ENCODE data around the gene ATAD3B. TPM values are rescaled to one million over a fixed set of nuclear protein-coding genes. Genes with fewer than 3 reads are reported as not detected.
"Not testable (repeated sequence)": the region's sequence is repeated elsewhere in the genome, so short reads cannot be mapped to it uniquely, and the experiment has no call there.

The ATAD3B gene
- polyA plus RNA-seq, 3 donors, result 2.3 to 23.3 (median 2.3) TPM

- WGBS (ENCODE audit: insufficient coverage), result 96% methylated on average over 24 of the region's 30 CpGs
- intact Hi-C loops (cut with micrococcal nuclease), result not testable (repeated sequence)
Observed at GRCh38 chr1:1524750-1525383, 53.3 kb downstream of the ATAD3B start.

DNA sequence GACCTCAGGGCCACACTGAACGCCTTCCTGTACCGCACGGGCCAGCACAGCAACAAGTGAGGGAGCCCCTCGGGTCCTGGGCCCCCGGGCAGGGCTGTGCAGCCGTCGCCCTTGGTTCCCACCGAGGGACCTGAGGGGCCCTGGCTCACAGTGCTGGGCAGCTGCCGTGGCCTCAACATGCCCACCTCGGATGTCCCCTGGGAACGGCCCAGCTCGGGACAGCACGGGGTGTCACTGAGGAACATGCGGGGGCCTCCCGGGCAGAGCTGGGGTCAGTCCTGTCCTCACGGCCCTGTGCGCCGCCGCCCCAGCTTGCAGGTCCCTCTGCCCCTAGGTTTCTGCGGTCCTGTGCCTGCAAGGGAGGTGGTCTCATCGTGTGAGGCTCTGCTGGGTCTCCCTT, 54.9 kb downstream of the ATAD3B start:
- H3K27me3 Mint-ChIP-seq (ENCODE audit: low read depth in 3 of 3); H3K4me3 ChIP-seq (replicated peaks in 1 of 3; ENCODE audit: low read depth in 2 of 3, low read length in 3 of 3); DNase-seq; H3K27ac Mint-ChIP-seq; H3K27me3 ChIP-seq (ENCODE audit: control insufficient read depth in 2 of 2, insufficient read depth in 2 of 2, low read length in 2 of 2); H3K4me1 Mint-ChIP-seq; H2AFZ ChIP-seq (ENCODE audit: insufficient read depth, low read depth, low read length, poor library complexity, severe bottlenecking); H4K20me1 ChIP-seq (ENCODE audit: insufficient read depth, low read length); H3K27ac ChIP-seq (ENCODE audit: low read depth in 1 of 2, low read length in 2 of 2); intact Hi-C loops (cut with micrococcal nuclease); H3K4me2 ChIP-seq (replicated peaks; ENCODE audit: extremely low read depth, low read length, poor library complexity, severe bottlenecking); H3K4me1 ChIP-seq (ENCODE audit: control insufficient read depth in 1 of 2, insufficient read depth in 2 of 2, low read length in 2 of 2); H3K9ac ChIP-seq (ENCODE audit: insufficient read depth, low read length, poor library complexity, severe bottlenecking); H3K79me2 ChIP-seq (ENCODE audit: insufficient read depth, low read length); H3K4me3 Mint-ChIP-seq: not testable (repeated sequence)
- Histone ChIP-seq H3K9me3 (replicated peaks in 1 of 2; ENCODE audit: control insufficient read depth in 1 of 2, insufficient read depth in 1 of 2, low read length in 2 of 2) (peaks cover 6 to 18% of the 10 kb centered on the region in 2 donors), H3K36me3 (replicated peaks in 1 of 2; ENCODE audit: control insufficient read depth in 1 of 2, insufficient read depth in 2 of 2, low read length in 2 of 2) (peaks cover 27 to 37% of the 10 kb centered on the region in 2 donors)
- 100% methylated on average over 1 of the region's 21 CpGs for WGBS (ENCODE audit: insufficient coverage)
- Mint-ChIP-seq H3K9me3 (peaks cover 13 to 16% (median 15%) of the 10 kb centered on the region in 7 donors), H3K36me3 (peaks cover 31 to 76% of the 10 kb centered on the region in 2 donors)

More at GRCh38 chr1:1524750-1525383, 53.3 kb downstream of the ATAD3B start:
- not testable (repeated sequence) for H3K4me3 Mint-ChIP-seq; DNase-seq; H3K27me3 Mint-ChIP-seq (ENCODE audit: low read depth in 3 of 3); H3K79me2 ChIP-seq (ENCODE audit: insufficient read depth, low read length); H3K4me1 Mint-ChIP-seq; H3K9me3 Mint-ChIP-seq; H3K4me2 ChIP-seq (replicated peaks; ENCODE audit: extremely low read depth, low read length, poor library complexity, severe bottlenecking); H3K27me3 ChIP-seq (ENCODE audit: control insufficient read depth in 2 of 2, insufficient read depth in 2 of 2, low read length in 2 of 2); H4K20me1 ChIP-seq (ENCODE audit: insufficient read depth, low read length); H3K9ac ChIP-seq (ENCODE audit: insufficient read depth, low read length, poor library complexity, severe bottlenecking); H3K4me3 ChIP-seq (replicated peaks in 1 of 3; ENCODE audit: low read depth in 2 of 3, low read length in 3 of 3); H3K27ac ChIP-seq (ENCODE audit: low read depth in 1 of 2, low read length in 2 of 2); H2AFZ ChIP-seq (ENCODE audit: insufficient read depth, low read depth, low read length, poor library complexity, severe bottlenecking); H3K4me1 ChIP-seq (ENCODE audit: control insufficient read depth in 1 of 2, insufficient read depth in 2 of 2, low read length in 2 of 2); H3K9me3 ChIP-seq (replicated peaks in 1 of 2; ENCODE audit: control insufficient read depth in 1 of 2, insufficient read depth in 1 of 2, low read length in 2 of 2)
- Mint-ChIP-seq H3K36me3 (peaks cover 31 to 81% of the 10 kb centered on the region in 2 donors), H3K27ac (peak overlapping the region in 1 of 7 donors; percentile 30)
- H3K36me3 ChIP-seq (replicated peaks in 1 of 2; ENCODE audit: control insufficient read depth in 1 of 2, insufficient read depth in 2 of 2, low read length in 2 of 2), result peaks cover 32 to 47% of the 10 kb centered on the region in 2 donors

All from CD14-positive monocyte (primary cell).